ENCODE measurements around the gene PIP5K1A. TPM values are rescaled to one million over a fixed set of nuclear protein-coding genes. Genes with fewer than 3 reads are reported as not detected.

The PIP5K1A gene
- total RNA-seq, 4 donors from 2014 or later = 27.7 to 67.6 (median 44.1) TPM

DNA sequence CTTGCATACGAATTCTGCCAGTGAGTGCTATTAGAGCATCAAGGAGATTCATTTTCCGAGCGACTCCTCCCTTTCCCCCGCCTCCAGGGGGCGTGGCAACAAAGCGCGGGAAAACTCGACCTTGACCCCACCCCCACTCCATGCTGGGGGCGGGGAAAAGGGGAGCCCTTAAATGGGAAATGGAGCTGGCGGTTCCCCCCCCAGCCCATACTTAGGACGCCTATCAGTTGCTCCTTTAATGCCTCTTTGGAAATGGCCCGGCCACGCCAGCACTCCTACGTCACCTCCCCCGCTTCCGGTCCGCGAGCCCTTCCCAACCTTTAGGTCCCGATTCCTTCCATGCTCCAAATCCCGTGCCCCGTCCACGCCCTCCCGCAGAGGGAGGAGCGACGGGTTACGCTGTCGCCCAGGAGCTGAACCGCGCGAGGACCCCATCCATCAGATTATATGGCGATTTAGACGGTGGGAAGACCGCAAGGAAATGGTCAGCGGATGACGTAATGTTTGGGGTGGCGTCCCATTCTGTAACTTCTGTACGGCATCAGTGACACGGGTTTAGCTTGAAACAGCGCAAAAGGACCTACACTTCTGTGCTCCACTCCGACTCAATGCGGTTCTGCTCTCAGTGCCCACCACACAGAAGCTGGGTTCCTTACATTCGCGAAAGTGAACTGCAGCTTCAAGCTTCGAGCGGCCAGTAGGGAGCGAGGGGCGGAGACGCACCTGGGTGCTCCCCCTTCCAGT lies 83.0 kb downstream of the PIP5K1A start:
- peak overlapping the region; percentile 61 for H3K4me3 ChIP-seq (ENCODE audit: low read depth, poor library complexity, severe bottlenecking)
- WGBS, 2 donors = 0 to 1% methylated on average over 48 of the region's 48 CpGs
- intact Hi-C loops (cut with DNase I; ENCODE audit: low total_unique reads) = no loop called here
- no peak for TF ChIP-seq POLR2A (IDR thresholded peaks at IDR 0.05)
- TF ChIP-seq, protein P1, sequence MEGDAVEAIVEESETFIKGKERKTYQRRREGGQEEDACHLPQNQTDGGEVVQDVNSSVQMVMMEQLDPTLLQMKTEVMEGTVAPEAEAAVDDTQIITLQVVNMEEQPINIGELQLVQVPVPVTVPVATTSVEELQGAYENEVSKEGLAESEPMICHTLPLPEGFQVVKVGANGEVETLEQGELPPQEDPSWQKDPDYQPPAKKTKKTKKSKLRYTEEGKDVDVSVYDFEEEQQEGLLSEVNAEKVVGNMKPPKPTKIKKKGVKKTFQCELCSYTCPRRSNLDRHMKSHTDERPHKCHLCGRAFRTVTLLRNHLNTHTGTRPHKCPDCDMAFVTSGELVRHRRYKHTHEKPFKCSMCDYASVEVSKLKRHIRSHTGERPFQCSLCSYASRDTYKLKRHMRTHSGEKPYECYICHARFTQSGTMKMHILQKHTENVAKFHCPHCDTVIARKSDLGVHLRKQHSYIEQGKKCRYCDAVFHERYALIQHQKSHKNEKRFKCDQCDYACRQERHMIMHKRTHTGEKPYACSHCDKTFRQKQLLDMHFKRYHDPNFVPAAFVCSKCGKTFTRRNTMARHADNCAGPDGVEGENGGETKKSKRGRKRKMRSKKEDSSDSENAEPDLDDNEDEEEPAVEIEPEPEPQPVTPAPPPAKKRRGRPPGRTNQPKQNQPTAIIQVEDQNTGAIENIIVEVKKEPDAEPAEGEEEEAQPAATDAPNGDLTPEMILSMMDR (IDR thresholded peaks at IDR 0.05) = no peak
- DNase-seq (ENCODE audit: low spot score in 2 of 2) = peak; percentile 98 to 99

DNA sequence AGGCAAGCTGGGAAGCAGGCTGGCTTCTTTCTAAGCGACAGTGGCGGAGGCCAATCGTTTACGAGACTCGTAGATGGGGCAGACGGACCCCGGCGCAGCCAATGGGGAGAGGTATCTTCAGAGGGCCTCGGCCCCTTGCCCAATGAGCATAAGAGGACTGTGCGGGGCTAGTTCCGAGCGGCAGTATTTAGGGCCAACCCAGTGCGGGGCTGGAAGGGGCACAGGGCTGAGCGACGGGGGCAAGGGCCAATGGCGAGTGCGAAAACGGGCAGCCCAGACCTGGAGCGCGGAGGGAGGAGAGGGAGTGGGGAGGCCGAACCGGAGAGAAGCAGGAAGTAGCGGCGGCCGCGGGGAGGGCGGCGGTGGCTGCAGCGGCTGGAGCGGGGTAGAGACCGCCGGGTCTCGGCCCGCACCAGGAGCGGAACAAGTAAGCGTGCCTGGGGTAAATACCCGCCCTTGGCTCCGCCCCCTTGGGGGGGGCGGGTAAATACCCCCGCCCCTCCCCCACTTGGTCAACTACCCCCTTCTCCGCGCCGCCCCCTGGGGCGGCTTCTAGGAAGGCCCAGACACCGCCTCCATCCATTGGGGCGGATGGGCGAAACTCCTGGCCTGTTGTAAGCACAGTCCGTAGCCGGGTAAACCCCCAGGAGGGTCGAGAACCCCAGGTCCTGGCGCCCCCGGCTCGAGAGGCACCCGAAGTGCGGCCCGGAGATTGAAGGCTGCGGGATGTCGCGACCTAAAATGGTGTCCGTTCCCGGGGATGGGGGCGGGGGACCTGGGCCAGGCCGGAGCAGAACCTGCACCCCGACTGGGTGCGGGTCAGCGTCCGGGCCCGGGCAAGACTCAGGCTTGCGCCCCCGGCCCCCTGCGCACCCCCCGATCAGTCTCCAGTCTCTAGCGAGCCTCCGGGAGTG lies 83.9 kb downstream of the PIP5K1A start, which contains the start of gene ZNF687:
ZNF687 (plus strand) TSS at position 331 of the 914 bp plus-strand sequence. CDS start 3,993 bp downstream, outside the sequence.
- intact Hi-C loops (cut with DNase I; ENCODE audit: low total_unique reads) = no loop called here
- peak; percentile 100 for DNase-seq (ENCODE audit: low spot score in 2 of 2)
- peak within 1 kb of the TSS; percentile 77 for H3K4me3 ChIP-seq (ENCODE audit: low read depth, poor library complexity, severe bottlenecking)
- TF ChIP-seq, protein P1 (IDR thresholded peaks at IDR 0.05) = peak in 1 of 3 donors; percentile 76
- peak in 1 of 2 donors; percentile 41 for TF ChIP-seq POLR2A (IDR thresholded peaks at IDR 0.05)
- 1% methylated on average over 57 to 70 of the region's 74 CpGs for WGBS, 2 donors

DNA sequence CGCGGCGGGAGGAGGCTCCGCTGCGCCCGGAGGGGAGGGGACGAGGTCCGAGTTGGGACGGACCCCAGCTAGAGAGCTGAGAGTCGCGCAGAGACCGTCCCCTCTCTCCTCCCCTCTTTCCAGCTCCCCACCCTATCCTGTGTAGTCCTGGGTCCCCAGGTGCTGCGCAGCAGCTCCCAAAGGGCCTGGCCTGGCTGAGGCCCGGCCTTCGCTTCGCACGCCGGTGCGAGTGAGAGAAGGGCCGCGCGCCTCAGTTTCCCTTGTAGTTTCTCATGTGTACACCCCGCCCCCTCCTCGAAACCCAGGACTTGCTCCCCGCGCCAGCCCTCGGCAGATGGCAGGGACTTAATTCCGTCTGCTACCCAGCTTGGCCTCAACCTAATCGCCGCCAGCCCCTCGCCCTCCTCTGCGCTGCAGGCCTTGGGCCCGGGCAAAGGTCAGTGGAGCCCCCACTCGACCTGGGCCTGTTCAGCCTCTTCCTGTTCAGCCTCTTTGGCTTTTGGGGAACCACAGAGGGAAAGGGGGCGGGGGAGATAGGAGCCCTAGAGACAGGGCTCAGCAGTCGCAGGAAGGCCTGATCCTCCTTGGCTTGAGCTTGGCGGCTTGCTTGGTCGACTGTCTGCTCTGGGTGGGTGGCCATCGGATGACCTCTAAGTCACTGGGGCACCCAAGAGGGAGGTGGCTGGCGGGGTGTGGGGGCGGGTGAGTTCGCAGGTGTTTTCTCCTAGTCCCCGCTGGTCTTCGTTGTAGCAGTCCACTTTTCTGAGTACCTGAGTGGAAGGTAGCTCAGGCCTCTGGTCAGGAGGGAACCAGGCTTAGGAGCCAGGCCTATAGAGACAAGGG lies 84.8 kb downstream of the PIP5K1A start:
- 8% methylated on average over 29 to 38 of the region's 44 CpGs for WGBS, 2 donors
- H3K4me3 ChIP-seq (ENCODE audit: low read depth, poor library complexity, severe bottlenecking) = peak overlapping the region; percentile 77
- intact Hi-C loops (cut with DNase I; ENCODE audit: low total_unique reads) = no loop called here
- peak; percentile 42 to 88 for DNase-seq (ENCODE audit: low spot score in 2 of 2)
- TF ChIP-seq, protein P1 (IDR thresholded peaks at IDR 0.05) = no peak
- no peak for TF ChIP-seq POLR2A (IDR thresholded peaks at IDR 0.05)

DNA sequence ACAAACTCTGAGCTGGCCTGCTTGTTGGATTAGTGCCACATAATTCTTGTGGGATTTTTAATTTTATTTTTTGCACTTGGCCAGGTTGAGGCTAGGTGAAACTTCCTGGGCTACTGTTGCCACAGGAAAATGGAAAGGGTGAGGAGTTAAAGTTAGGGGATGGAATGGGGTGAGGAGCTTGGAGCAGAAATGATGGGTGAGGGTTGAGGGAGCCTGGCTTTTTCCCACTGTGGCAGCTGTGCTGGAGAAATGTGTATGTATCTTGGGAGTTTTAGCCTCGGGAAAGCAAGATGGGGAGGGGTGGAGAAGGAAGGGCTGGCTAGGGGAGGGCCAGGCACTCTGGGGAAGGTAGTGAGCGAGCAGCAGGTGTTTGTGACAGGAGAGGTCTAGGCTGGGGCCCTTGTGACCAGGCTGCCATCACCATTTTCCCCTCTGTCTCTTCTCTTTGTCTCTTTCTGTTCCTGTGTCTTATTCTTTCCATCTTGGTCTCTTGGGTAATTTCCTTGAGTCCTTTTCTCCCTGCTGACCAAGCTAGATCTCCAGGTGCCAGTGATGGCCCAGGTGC lies 85.7 kb downstream of the PIP5K1A start:
- no peak for TF ChIP-seq POLR2A (IDR thresholded peaks at IDR 0.05)
- TF ChIP-seq, protein P1 (IDR thresholded peaks at IDR 0.05) = no peak
- H3K4me3 ChIP-seq (ENCODE audit: low read depth, poor library complexity, severe bottlenecking) = no peak overlapping the region
- intact Hi-C loops (cut with DNase I; ENCODE audit: low total_unique reads) = no loop called here
- DNase-seq (ENCODE audit: low spot score in 2 of 2) = peak in 1 of 2 donors; percentile 84
- 41 to 47% methylated on average over 2 of the region's 2 CpGs for WGBS, 2 donors
